ENCODE results near the gene PLBD2.

The PLBD2 gene

DNA sequence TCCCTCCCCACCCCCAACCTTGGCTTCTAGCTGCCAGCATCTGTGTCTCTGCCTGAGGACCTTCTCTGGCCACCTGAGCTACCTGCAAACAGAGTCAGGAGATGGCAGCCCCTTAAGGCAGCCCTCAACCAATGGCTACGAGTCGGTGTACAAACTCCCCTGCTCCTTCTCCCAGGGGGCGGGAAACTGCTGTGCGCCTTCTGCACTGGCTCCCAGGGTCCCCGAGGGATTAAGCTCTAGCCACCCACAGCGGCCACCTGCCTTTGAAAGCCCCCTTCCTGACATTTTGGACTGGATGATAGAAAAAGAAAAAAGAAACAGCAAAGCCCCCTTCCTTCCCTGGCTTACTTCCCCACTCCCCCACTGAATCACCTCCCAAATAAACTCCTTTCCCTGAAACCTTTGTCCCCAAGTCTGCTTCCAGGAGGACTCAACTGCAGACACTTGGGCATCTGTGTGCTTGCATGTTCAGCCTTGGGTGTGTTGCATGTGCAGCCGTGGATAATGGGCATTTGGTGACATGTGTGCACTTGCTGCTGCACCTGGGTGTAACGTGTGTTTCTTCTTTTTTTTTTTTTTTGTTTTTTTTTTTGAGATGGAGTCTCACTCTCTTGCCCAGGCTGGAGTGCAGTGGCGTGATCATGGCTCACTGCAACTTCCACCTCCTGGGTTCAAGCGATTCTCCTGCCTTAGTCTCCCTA lies 39.3 kb downstream of the PLBD2 start:
- no peak for DNase-seq (ENCODE audit: low read depth)
- TF ChIP-seq, protein P1, sequence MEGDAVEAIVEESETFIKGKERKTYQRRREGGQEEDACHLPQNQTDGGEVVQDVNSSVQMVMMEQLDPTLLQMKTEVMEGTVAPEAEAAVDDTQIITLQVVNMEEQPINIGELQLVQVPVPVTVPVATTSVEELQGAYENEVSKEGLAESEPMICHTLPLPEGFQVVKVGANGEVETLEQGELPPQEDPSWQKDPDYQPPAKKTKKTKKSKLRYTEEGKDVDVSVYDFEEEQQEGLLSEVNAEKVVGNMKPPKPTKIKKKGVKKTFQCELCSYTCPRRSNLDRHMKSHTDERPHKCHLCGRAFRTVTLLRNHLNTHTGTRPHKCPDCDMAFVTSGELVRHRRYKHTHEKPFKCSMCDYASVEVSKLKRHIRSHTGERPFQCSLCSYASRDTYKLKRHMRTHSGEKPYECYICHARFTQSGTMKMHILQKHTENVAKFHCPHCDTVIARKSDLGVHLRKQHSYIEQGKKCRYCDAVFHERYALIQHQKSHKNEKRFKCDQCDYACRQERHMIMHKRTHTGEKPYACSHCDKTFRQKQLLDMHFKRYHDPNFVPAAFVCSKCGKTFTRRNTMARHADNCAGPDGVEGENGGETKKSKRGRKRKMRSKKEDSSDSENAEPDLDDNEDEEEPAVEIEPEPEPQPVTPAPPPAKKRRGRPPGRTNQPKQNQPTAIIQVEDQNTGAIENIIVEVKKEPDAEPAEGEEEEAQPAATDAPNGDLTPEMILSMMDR (conservative IDR thresholded peaks at IDR 0.05; ENCODE audit: control insufficient read depth, insufficient read depth, low read depth, low read length) = no peak
- H3K4me3 ChIP-seq (ENCODE audit: control insufficient read depth, low read depth, low read length) = no peak overlapping the region

DNA sequence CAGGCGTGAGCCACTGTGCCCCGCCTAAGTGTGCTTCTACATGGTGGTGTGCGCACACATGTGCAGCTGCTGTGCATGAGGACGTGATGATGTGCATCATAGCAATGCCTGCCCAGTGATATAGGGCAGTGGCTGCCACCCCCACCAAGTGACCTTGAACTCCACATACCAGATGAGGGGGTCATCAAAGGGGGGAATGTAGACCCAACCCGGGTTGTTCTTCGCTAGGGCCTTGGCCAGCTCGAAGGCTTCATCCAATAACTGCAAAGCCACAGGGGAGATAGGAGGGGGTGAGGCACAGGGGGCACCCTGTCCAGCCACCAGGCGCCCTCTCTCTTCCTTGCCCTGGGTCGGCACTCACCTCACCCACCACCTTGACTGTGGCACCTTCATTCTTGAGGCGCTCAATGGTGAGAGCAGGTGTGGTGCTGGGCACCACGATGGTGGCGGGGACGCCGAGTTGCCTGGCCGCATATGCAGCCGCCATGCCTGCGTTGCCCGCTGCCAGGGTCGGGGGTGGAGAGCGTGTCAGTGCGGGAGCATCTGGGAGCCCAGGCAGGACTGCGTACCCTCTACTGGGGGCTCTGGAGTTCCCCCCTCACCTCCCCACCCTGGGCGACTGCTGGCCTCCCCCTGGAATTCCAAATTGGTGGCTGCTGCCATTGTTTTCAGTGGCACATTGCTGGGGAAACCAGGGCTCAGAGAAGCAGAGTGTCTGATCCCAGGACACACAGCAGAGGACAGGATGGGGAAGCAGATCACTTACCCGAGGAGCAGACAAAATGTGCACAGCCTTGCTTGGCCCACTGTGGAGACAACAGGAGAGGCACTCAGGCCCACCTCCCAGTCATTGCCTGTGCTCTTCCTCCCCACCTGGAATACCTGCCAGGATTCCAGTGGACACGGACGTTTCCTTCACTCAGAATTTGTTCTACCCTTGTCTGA lies 40.2 kb downstream of the PLBD2 start:
- H3K4me3 ChIP-seq (ENCODE audit: control insufficient read depth, low read depth, low read length) = no peak overlapping the region
- TF ChIP-seq, protein P1 (conservative IDR thresholded peaks at IDR 0.05; ENCODE audit: control insufficient read depth, insufficient read depth, low read depth, low read length) = no peak
- DNase-seq (ENCODE audit: low read depth) = no peak

DNA sequence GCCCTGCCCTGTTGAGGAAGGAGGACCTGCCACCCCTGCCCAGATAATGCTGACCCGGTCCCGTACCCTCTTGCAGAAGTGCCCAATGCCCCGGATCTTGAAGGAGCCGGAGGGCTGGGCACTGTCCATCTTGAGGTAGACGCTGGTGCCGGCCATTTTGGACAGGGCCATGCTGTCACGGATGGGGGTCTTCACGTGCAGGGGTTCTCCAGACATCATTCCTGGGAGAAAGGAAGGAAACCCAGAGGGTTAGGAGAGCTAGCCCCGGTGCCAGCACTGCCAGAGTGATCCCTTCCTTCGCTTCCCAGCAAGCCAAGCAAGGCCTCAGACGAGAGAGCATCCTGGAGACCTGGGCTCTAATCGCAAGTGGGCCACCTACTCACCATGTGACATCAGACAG lies 41.1 kb downstream of the PLBD2 start:
- H3K4me3 ChIP-seq (ENCODE audit: control insufficient read depth, low read depth, low read length) = no peak overlapping the region
- TF ChIP-seq, protein P1 (conservative IDR thresholded peaks at IDR 0.05; ENCODE audit: control insufficient read depth, insufficient read depth, low read depth, low read length) = no peak
- DNase-seq (ENCODE audit: low read depth) = no peak

DNA sequence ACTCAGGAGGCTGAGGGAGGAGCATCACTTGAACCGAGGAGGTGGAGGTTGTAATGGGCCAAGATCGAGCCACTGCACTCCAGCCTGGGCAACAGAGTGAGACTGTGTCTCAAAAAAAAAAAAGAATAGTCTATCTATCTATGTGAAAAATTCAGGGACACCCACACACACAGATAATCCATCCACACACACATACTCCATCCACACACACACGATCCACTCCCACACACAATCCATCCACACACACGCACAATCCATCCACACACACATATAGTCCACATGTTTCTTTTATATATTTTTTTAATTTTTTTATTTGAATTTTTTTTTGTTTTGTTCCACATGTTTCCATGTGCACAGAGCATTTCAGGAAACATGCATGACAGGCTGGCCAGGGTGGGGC lies 42.0 kb downstream of the PLBD2 start:
- no peak for DNase-seq (ENCODE audit: low read depth)

DNA sequence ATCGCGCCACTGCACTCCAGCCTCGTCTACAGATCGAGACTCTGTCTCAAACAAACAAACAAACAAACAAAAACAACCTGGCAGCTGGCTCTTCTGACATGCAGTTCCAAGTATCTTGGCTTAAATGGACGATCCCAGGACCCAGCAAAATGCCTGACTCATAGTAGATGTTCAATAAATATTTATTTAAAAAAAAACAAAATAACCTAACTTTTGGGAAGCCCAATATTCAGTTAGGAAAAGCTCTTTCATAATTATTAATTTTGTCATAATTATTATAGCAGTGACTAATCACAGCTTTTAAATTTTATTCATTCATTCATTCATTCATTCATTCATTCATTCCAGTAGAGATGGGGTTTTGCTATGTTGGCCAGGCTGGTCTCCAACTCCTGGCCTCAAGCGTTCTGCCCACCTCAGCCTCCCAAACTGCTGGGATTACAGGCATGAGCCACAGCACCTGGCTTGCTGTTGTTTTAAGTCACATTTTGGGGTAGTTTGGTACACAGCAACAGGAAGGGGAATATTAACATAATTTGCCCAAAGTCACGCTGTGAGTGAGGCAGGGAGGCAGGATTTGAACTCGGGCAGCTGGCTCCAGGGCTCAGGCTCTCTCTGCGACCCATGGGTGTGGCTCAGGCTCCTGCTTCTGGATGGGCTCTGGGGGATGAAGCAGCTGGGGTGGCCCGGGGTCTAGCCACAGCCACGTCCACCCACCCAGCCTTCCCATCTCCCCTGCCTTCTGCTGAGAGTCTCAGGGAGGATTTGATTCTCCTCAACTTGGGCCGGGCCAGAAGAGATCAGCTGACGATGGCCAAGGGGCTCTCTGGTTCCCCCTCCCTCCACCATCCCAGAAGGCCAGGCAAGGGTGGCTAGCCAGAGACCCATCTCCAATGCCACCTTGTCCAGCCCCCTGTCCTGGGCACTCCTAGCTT lies 42.9 kb downstream of the PLBD2 start:
- TF ChIP-seq, protein P1 (conservative IDR thresholded peaks at IDR 0.05; ENCODE audit: control insufficient read depth, insufficient read depth, low read depth, low read length) = no peak
- DNase-seq (ENCODE audit: low read depth) = no peak
- no peak overlapping the region for H3K4me3 ChIP-seq (ENCODE audit: control insufficient read depth, low read depth, low read length)

More for the DNA sequence above, 42.0 kb downstream of the PLBD2 start:
- H3K4me3 ChIP-seq (ENCODE audit: control insufficient read depth, low read depth, low read length) = no peak overlapping the region
- TF ChIP-seq, protein P1 (conservative IDR thresholded peaks at IDR 0.05; ENCODE audit: control insufficient read depth, insufficient read depth, low read depth, low read length) = no peak

Data from fibroblast of mammary gland (primary cell).